ENCODE results near the gene GPR65. TPM values are rescaled to one million over a fixed set of nuclear protein-coding genes. Genes with fewer than 3 reads are reported as not detected.

Gene GPR65
- total RNA-seq, 4 donors from 2014 or later, result 0.13 to 0.20 (median 0.17) TPM

DNA sequence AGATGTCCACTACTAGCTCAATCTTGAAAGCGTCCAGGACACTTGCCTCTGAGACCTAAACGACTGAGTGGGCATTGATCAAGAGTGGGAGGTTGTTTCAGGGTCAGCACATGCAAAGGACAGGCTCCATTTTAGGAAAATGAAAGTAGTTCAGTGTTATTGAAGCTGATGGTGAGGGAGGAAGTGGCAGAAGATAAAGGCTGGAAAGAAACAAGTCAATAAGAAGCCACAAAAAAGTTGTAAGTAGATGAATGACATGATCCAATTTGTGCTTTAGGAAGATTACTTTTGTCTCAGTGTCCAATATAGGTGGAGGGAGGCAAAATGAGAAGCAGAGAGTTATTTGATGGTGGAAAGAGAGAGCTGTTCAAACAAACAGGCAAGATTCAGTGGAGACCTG is 22.0 kb downstream of the GPR65 start:
- no peak overlapping the region for H3K4me3 ChIP-seq
- TF ChIP-seq CTCF (IDR thresholded peaks at IDR 0.05 in 4 of 5, conservative IDR thresholded peaks at IDR 0.05 in 1 of 5), result no peak
- TF ChIP-seq POLR2A (IDR thresholded peaks at IDR 0.05), result no peak
- in situ Hi-C loops (cut with MboI; ENCODE audit: low sequenced_read_pairs in 4 of 4) (no loop called here), intact Hi-C loops (cut with DNase I; ENCODE audit: low total_unique reads) (no loop called here)
- no peaks in the 10 kb centered on the region for H3K9me3 ChIP-seq
- no peaks in the 10 kb centered on the region for H3K36me3 ChIP-seq
- H3K4me1 ChIP-seq, result no peaks in the 10 kb centered on the region
- DNase-seq, result no peak
- no peak overlapping the region for H3K27ac ChIP-seq
- H3K27me3 ChIP-seq, result no peaks in the 10 kb centered on the region
- no peak for ATAC-seq

DNA sequence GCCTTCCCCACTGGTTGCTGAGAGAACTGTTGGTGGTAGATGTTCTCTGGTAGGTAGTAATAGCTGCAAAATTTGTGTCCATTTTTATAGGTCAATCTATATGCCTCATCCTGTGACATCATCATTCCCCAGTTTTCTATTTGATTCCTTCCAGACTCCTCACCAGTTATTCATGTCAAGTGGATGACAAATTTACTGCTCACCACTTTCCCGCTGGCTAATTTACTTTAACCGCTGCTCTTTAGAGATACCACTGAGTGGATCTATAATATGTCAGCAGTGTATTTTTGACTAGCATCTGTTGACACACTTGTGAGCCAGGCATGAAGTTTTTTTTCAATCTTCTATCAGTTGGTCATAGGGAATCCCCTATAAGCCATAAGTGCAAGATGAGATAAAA is 24.6 kb downstream of the GPR65 start:
- no peak for TF ChIP-seq POLR2A (IDR thresholded peaks at IDR 0.05)
- TF ChIP-seq CTCF (IDR thresholded peaks at IDR 0.05 in 4 of 5, conservative IDR thresholded peaks at IDR 0.05 in 1 of 5), result no peak
- H3K9me3 ChIP-seq, result no peaks in the 10 kb centered on the region
- no peaks in the 10 kb centered on the region for H3K27me3 ChIP-seq
- H3K4me1 ChIP-seq, result no peaks in the 10 kb centered on the region
- ATAC-seq (no peak), DNase-seq (no peak)
- in situ Hi-C loops (cut with MboI; ENCODE audit: low sequenced_read_pairs in 4 of 4), result no loop called here
- H3K4me3 ChIP-seq, result no peak overlapping the region
- no peaks in the 10 kb centered on the region for H3K36me3 ChIP-seq
- intact Hi-C loops (cut with DNase I; ENCODE audit: low total_unique reads), result no loop called here
- no peak overlapping the region for H3K27ac ChIP-seq

DNA sequence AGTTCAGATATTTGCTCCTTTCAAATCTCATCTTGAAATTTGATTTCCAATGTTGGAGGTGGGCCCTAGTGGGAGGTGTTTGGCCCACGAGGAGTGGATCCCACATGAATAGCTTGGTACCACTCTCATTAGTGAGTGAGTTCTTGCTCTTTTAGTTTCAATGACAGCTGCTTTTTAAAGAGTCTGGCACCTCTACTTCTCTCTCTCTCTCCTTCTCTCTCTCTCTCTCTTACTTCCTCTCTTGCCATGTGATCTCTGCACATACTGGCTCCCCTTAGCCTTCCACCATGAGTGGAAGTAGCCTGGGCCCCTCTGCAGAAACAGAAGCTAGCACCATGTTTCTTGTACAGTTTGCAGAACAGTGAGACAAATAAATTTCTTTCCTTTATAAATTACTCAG is 25.1 kb downstream of the GPR65 start:
- in situ Hi-C loops (cut with MboI; ENCODE audit: low sequenced_read_pairs in 4 of 4), result no loop called here
- no peak for TF ChIP-seq POLR2A (IDR thresholded peaks at IDR 0.05)
- no peak for TF ChIP-seq CTCF (IDR thresholded peaks at IDR 0.05 in 4 of 5, conservative IDR thresholded peaks at IDR 0.05 in 1 of 5)
- no peaks in the 10 kb centered on the region for H3K4me1 ChIP-seq
- H3K27ac ChIP-seq, result no peak overlapping the region
- intact Hi-C loops (cut with DNase I; ENCODE audit: low total_unique reads), result no loop called here
- no peaks in the 10 kb centered on the region for H3K27me3 ChIP-seq
- H3K9me3 ChIP-seq, result no peaks in the 10 kb centered on the region
- no peaks in the 10 kb centered on the region for H3K36me3 ChIP-seq
- no peak for DNase-seq
- no peak for ATAC-seq
- H3K4me3 ChIP-seq, result no peak overlapping the region

DNA sequence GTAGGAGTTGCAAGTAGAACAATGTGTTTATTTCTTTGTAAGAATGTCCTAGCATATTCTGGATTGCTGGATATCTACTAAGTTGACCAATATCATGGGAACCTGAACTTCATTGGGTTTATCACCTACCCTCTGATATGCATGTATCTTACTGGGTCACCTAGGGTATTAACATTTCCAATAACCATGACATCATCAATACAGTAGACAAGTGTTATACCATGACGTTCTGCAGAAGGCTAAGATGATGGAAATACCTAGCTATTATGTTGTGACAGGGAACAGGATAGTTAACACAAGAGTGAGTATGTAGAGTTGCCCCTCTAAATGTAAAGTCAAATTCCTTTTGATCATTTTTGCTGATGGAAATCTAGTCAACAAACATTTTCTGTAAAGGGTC is 26.0 kb downstream of the GPR65 start:
- no peak for DNase-seq
- TF ChIP-seq POLR2A (IDR thresholded peaks at IDR 0.05) (no peak), CTCF (IDR thresholded peaks at IDR 0.05 in 4 of 5, conservative IDR thresholded peaks at IDR 0.05 in 1 of 5) (no peak)
- in situ Hi-C loops (cut with MboI; ENCODE audit: low sequenced_read_pairs in 4 of 4) (no loop called here), intact Hi-C loops (cut with DNase I; ENCODE audit: low total_unique reads) (no loop called here)
- Histone ChIP-seq H3K27me3 (no peaks in the 10 kb centered on the region), H3K36me3 (no peaks in the 10 kb centered on the region), H3K9me3 (no peaks in the 10 kb centered on the region), H3K27ac (no peak overlapping the region), H3K4me1 (no peaks in the 10 kb centered on the region), H3K4me3 (no peak overlapping the region)
- ATAC-seq, result no peak

GRCh38 chr14:88032373-88032772 is 27.4 kb downstream of the GPR65 start:
- no peak for TF ChIP-seq POLR2A (IDR thresholded peaks at IDR 0.05)
- TF ChIP-seq CTCF (IDR thresholded peaks at IDR 0.05 in 4 of 5, conservative IDR thresholded peaks at IDR 0.05 in 1 of 5), result no peak
- no peaks in the 10 kb centered on the region for H3K4me1 ChIP-seq
- in situ Hi-C loops (cut with MboI; ENCODE audit: low sequenced_read_pairs in 4 of 4) (no loop called here), intact Hi-C loops (cut with DNase I; ENCODE audit: low total_unique reads) (no loop called here)
- H3K27me3 ChIP-seq, result no peaks in the 10 kb centered on the region
- no peak for DNase-seq
- no peaks in the 10 kb centered on the region for H3K36me3 ChIP-seq
- ATAC-seq, result no peak
- no peak overlapping the region for H3K27ac ChIP-seq
- H3K4me3 ChIP-seq, result no peak overlapping the region
- no peaks in the 10 kb centered on the region for H3K9me3 ChIP-seq
